Erythroblast (primary cell): ENCODE measurements around the gene P2RY6.

Experiments
- DNase-seq, 2 experiments: peaks; one replicate each; lab custom pipeline; 2025; lab: John Stamatoyannopoulos, UW
- GATA1 ChIP-seq: IDR thresholded peaks from 2 replicates; pipeline ENCODE4 v1.6.1; 2011; ENCODE audit warnings: low read depth, mild to moderate bottlenecking, control low read depth, low read length, moderate library complexity
- POLR2A ChIP-seq: IDR thresholded peaks from 2 replicates; pipeline ENCODE4 v1.6.1; 2011; ENCODE audit warnings: mild to moderate bottlenecking, low read length

Gene P2RY6

DNA sequence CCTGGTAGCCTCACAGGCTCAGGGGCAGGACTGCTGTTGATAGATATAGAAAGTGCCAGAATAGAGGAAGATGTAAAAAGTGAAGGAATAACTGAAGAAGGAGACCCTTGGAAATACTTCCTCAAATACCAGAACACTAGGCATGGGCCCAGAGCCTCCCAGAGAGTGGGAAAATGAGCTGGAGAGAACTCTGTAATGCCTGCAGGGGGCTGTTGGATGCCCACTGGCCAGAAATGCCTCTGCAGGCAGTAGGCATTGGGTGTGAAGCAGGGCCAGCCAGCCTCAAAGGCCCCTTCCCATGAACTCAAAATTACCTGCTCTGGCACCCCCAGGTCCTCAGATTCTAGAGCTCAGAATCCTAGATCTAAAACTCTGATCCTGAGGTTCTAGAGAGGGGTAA is 38.9 kb upstream of the P2RY6 start:
- TF ChIP-seq GATA1 (no peak), POLR2A (no peak)
- DNase-seq: no peak

DNA sequence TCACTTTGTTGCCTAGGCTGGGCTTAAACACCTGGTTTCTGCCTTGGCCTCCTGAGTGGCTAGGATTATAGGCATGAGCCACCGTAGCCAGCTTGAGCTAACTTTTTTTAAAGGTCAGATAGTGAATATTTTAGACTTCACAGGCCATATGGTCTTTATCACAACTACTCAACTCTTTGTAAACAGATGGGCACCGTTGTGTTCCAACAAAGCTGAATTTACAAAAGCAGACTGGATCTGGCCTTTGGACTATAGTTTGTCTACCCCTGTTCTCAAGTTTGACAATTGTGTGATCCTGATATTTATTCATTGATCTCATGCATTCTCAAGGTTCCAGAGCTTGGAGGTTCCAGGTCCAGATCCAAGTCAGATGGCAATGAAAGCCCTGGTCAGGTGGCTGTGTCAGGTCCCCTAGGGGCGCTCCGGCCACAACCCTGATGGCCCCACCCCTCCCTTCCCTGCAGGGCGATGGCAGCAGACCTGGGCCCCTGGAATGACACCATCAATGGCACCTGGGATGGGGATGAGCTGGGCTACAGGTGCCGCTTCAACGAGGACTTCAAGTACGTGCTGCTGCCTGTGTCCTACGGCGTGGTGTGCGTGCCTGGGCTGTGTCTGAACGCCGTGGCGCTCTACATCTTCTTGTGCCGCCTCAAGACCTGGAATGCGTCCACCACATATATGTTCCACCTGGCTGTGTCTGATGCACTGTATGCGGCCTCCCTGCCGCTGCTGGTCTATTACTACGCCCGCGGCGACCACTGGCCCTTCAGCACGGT is 38.3 kb upstream of the P2RY6 start:
- DNase-seq: no peak
- TF ChIP-seq GATA1 (no peak), POLR2A (no peak)

DNA sequence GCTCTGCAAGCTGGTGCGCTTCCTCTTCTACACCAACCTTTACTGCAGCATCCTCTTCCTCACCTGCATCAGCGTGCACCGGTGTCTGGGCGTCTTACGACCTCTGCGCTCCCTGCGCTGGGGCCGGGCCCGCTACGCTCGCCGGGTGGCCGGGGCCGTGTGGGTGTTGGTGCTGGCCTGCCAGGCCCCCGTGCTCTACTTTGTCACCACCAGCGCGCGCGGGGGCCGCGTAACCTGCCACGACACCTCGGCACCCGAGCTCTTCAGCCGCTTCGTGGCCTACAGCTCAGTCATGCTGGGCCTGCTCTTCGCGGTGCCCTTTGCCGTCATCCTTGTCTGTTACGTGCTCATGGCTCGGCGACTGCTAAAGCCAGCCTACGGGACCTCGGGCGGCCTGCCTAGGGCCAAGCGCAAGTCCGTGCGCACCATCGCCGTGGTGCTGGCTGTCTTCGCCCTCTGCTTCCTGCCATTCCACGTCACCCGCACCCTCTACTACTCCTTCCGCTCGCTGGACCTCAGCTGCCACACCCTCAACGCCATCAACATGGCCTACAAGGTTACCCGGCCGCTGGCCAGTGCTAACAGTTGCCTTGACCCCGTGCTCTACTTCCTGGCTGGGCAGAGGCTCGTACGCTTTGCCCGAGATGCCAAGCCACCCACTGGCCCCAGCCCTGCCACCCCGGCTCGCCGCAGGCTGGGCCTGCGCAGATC is 37.5 kb upstream of the P2RY6 start:
- no peak for TF ChIP-seq POLR2A
- TF ChIP-seq GATA1: no peak

DNA sequence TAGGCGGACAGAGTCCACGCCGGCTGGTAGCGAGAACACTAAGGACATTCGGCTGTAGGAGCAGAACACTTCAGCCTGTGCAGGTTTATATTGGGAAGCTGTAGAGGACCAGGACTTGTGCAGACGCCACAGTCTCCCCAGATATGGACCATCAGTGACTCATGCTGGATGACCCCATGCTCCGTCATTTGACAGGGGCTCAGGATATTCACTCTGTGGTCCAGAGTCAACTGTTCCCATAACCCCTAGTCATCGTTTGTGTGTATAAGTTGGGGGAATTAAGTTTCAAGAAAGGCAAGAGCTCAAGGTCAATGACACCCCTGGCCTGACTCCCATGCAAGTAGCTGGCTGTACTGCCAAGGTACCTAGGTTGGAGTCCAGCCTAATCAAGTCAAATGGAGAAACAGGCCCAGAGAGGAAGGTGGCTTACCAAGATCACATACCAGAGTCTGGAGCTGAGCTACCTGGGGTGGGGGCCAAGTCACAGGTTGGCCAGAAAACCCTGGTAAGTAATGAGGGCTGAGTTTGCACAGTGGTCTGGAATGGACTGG is 36.8 kb upstream of the P2RY6 start:
- no peak for DNase-seq
- TF ChIP-seq POLR2A (no peak), GATA1 (no peak)

More for the DNA sequence above, 37.5 kb upstream of the P2RY6 start:
- DNase-seq: no peak

DNA sequence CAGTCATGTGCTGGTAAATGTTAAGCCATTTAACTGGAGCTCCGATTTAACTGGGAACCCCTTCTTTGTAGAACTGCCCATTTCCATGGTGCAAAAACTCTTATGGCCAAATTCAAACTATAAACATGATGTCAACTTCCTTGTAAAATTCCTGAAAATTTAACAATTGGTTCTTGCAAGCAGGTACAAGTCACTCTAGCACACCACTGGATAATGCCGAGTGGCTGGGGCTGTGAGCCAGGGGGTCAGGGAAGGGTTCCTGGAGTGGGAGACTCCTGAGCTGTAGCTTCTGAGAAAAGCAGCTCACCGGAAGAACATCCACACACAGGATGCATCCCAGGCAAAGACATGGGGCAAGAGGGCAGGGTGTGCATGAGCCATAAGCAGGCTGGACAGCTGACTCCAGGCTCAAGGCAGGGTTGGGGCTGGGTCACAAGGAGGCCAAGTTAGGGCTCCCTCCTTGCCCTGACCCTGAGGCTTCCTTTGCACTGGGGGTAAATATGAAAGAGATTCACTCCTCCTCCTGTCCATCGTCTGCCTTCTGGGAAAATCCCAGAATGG is 35.9 kb upstream of the P2RY6 start:
- TF ChIP-seq POLR2A: no peak
- TF ChIP-seq GATA1: no peak
- DNase-seq: no peak

DNA sequence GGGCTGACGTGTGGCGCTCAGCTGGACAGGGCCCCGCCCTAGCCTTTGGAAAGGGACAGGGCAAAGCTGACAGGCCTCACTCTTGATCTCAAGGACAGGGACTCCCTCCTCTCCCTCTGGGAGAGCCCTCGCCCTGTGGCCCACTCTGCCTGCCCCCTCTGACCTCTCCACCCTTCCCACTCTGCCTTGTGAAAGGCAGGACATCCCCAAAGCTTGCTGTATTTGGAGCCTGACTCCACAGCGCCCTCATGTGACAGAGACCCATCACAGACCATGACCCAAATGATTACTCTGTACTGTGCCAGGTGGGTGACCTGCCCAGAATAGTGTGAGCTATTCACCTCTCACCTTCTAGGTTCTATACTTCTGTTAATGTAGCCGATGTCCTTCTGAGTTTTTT is 35.3 kb upstream of the P2RY6 start:
- TF ChIP-seq POLR2A (no peak), GATA1 (no peak)
- DNase-seq: peak; percentile 46 to 65

DNA sequence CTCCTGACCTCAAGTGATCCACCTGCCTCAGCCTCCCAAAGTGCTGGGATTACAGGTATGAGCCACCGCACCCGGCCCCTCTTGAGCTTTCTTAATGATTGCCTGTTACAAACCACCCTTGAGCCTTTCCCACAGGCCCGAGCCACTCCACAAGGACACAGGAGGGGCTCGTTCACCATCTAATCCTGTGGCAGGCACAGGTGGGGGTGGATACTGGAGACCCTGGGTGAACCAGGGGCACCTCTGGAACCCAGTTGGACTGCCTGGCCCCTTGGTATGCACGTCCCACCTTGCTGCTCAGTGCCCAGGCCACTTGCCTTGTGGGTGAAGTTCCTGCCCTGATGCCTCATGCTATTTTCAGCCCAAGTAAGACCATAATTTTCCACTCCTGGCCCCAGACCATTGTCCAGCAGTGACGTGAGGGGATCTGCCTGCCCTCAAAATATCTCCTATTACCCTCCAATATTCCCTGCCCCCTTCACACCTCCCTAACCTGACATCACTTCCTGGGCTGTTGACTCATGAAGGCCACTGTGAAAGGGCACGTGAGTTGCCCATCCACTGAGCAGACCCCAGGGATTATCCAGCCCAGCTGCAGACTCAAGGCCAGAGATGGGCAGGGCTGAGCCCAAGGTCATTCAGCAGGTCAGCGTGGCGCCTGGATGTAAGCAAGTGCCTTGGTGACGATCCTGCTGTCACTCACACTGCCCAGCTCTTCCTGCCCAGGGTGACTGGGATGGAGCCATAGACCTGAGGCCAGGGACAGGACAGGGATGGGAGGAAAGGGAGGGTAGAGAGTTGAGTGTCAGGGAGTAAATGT is 34.5 kb upstream of the P2RY6 start:
- DNase-seq: no peak
- TF ChIP-seq GATA1: no peak
- TF ChIP-seq POLR2A: no peak

DNA sequence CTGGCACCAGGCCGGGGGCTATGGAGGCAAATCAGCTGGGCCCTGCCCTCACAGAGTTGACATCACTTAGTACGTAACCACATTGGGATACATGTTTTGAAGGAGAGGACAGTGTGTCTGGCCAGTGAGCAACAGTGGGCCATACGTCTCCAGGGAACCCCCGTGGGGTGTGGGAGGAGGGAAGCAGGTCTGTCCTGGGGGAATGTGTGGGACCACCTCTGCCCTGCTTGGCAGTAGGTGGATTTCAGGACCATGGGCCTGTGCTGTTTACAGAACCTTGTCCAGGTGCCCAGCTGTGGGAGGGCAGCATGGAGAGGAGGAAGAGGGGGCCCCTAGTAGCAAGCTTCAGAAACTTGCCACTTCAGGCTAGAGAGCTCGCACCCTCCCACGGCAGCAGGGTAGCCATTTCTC is 33.0 kb upstream of the P2RY6 start:
- DNase-seq: no peak
- TF ChIP-seq POLR2A (no peak), GATA1 (no peak)

DNA sequence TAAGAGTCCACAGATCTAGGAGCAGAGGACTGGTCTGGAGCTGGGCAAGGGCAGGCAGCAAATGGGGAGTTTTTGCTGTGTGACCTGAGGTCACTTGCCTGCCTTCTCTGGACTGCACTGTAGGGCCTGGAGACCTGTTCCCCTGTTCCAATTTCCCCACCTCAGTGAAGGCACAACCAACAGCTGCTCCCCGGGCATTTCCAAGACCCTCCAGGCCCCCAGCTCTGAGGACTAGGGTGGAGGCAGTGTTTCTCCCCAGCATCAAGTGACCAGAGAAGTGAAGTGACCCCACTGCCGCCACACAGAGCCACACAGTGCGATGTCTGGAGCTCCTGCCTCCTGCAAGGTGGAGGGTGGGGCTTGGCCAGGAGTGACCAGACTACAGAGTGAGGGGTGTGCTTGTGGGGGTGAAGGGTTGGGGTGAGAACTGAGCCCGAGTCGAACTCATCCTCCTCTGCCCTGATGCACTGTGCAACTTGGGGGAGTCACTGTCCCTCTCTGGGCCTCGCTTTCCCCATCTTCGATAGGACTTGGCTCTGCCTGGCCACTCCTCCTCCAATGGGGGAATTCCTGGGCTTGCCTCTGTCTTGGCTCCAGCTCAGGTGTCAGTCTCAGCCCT is 32.5 kb upstream of the P2RY6 start:
- DNase-seq: no peak
- no peak for TF ChIP-seq GATA1
- no peak for TF ChIP-seq POLR2A

DNA sequence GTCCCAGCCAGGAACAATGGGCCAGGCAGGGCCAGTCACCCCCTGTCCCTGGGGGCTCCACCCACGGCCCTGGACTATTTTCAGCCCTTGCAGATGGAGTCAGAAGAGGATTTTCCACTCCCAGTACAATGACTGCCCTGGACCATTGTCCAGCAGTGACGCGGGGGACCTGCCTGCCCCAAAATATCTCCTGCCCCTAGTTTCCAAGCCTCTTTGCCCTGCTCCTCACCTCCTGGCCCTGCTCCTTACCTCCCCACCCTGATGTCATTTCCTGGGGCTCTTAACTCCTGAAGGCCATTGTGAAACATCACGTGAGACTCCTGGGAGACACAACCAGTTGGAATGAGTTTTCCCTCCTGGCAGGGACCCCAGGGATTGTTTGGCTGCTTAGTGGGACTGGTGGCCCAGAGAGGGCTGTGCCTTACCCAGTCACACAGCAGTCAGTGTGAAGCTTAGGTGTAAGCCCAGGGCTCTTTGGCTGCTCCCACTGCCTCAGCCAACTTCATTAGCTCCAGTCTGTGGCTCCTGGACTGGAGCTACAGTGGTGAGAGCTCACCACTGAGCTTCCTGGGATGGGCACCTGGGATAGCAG is 31.9 kb upstream of the P2RY6 start:
- DNase-seq: no peak
- TF ChIP-seq POLR2A: no peak
- no peak for TF ChIP-seq GATA1

DNA sequence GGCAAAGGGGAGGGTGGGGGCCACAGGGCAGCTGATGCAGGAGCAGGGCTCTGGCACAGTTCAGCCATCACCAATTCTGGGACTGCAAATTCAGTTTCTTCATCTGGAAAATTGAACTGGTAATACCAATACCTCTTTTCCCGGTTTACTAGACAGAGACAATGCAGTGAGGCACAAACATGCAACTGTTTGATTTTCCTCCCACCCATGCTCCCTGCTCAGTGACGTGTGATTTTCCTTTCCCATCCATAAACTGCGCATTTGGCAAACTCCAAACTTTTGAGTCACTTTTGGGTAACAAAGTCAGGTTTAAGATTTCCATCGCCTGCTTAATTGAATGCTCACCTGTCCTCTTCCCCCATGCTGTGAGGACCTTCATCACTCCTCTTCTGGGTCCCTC is 30.8 kb upstream of the P2RY6 start:
- no peak for TF ChIP-seq POLR2A
- no peak for TF ChIP-seq GATA1
- DNase-seq: no peak

DNA sequence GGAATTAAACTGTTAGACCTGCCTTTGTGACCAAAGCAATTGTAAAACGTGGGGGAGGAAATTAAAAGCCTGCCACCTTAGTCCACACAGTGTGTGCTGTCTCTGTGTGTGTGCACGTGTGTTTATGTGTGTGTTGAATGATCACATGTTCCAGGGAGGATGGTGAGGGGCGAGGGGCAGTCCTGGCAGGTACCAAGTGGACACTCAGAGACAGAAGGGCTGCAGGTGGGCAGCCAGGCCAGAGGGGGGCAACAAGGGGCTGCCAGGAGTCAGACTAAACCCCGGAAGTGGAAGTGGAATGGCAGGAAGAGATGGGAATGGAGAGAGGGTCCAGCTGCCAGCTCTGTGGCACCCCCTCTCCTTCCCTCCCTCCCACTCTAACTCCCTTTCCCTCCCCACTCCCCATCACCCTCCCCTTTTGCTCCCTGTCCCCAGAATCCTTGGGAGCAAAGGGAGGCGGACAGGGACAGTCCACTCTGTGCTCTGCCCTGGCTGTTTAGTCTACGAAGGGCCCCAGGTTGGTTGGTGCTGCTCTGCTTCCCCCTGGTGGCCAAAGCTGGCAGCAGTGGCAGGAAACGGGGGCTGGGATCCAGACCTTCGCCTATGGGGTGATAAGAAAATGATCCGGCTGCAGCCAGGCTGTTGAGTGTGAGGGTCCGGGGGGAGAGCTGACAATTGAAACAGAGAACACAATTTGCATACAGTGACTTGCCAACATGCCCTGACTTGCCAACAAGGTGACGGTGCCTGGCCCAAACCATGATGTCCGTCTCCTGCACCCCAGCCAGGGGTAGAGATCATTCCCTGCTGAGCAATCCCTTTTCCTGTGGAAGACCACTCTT is 29.7 kb upstream of the P2RY6 start:
- no peak for TF ChIP-seq POLR2A
- TF ChIP-seq GATA1: no peak
- DNase-seq: peak; percentile 75 to 83
